ENCODE measurements around the gene HTR2B.

Gene HTR2B

GRCh38 chr2:231133365-231134099 lies 8.7 kb upstream of the HTR2B start:
- Histone ChIP-seq H4K20me1 (ENCODE audit: insufficient read depth, low read length) (peaks cover 4% of the 10 kb centered on the region; the same call in 1 of the 2 replicates), H2AFZ (ENCODE audit: low read depth, low read length) (no peak overlapping the region), H3K4me3 (ENCODE audit: low read depth in 1 of 2, low read length in 2 of 2) (no peak overlapping the region), H3K9me3 (ENCODE audit: insufficient read depth, low read length, severe bottlenecking) (no peaks in the 10 kb centered on the region), H3K79me2 (ENCODE audit: insufficient read depth, low read length) (peaks cover 28% of the 10 kb centered on the region), H3K4me2 (ENCODE audit: insufficient read depth, low read length) (no peak overlapping the region), H3K27ac (ENCODE audit: low read length) (no peak overlapping the region), H3K4me1 (ENCODE audit: insufficient read depth, low read length) (no peaks in the 10 kb centered on the region), H3K9ac (ENCODE audit: low read depth, low read length) (no peak overlapping the region), H3K36me3 (ENCODE audit: insufficient read depth, low read length) (peaks cover 17% of the 10 kb centered on the region), H3K27me3 (ENCODE audit: insufficient read depth, low read length, poor library complexity) (no peaks in the 10 kb centered on the region)
- no peak for DNase-seq
- no peak for ATAC-seq (ENCODE audit: insufficient read depth, low read depth)
- no peak for TF ChIP-seq CTCF (IDR thresholded peaks at IDR 0.05; ENCODE audit: borderline replicate concordance, extremely low read depth, low read length, poor library complexity, severe bottlenecking)
- no peak for TF ChIP-seq EZH2 (IDR thresholded peaks at IDR 0.05; ENCODE audit: borderline replicate concordance, low read depth, low read length, severe bottlenecking)

GRCh38 chr2:231132129-231132528 lies 7.3 kb upstream of the HTR2B start:
- H3K4me3 ChIP-seq (ENCODE audit: low read depth in 1 of 2, low read length in 2 of 2), result no peak overlapping the region
- H3K27me3 ChIP-seq (ENCODE audit: insufficient read depth, low read length, poor library complexity), result no peaks in the 10 kb centered on the region
- H3K79me2 ChIP-seq (ENCODE audit: insufficient read depth, low read length), result peaks cover 30% of the 10 kb centered on the region
- ATAC-seq (ENCODE audit: insufficient read depth, low read depth) (no peak), DNase-seq (no peak)
- H3K27ac ChIP-seq (ENCODE audit: low read length), result no peak overlapping the region
- H3K4me1 ChIP-seq (ENCODE audit: insufficient read depth, low read length), result no peaks in the 10 kb centered on the region
- H3K9me3 ChIP-seq (ENCODE audit: insufficient read depth, low read length, severe bottlenecking), result no peaks in the 10 kb centered on the region
- H3K36me3 ChIP-seq (ENCODE audit: insufficient read depth, low read length), result peaks cover 8% of the 10 kb centered on the region; the same call in 1 of the 2 replicates
- H3K4me2 ChIP-seq (ENCODE audit: insufficient read depth, low read length), result no peak overlapping the region
- TF ChIP-seq CTCF (IDR thresholded peaks at IDR 0.05; ENCODE audit: borderline replicate concordance, extremely low read depth, low read length, poor library complexity, severe bottlenecking) (no peak), EZH2 (IDR thresholded peaks at IDR 0.05; ENCODE audit: borderline replicate concordance, low read depth, low read length, severe bottlenecking) (no peak)
- no peak overlapping the region for H2AFZ ChIP-seq (ENCODE audit: low read depth, low read length)
- H4K20me1 ChIP-seq (ENCODE audit: insufficient read depth, low read length), result peaks cover 4% of the 10 kb centered on the region; the same call in 1 of the 2 replicates
- H3K9ac ChIP-seq (ENCODE audit: low read depth, low read length), result no peak overlapping the region

- DNase-seq, result no peak
- Histone ChIP-seq H3K4me1 (ENCODE audit: insufficient read depth, low read length) (no peaks in the 10 kb centered on the region), H2AFZ (ENCODE audit: low read depth, low read length) (no peak overlapping the region), H3K27me3 (ENCODE audit: insufficient read depth, low read length, poor library complexity) (no peaks in the 10 kb centered on the region), H3K27ac (ENCODE audit: low read length) (no peak overlapping the region), H3K79me2 (ENCODE audit: insufficient read depth, low read length) (peaks cover 31% of the 10 kb centered on the region), H3K36me3 (ENCODE audit: insufficient read depth, low read length) (peaks cover 6% of the 10 kb centered on the region), H3K4me3 (ENCODE audit: low read depth in 1 of 2, low read length in 2 of 2) (no peak overlapping the region), H3K4me2 (ENCODE audit: insufficient read depth, low read length) (no peak overlapping the region), H3K9ac (ENCODE audit: low read depth, low read length) (no peak overlapping the region), H4K20me1 (ENCODE audit: insufficient read depth, low read length) (peaks cover 4% of the 10 kb centered on the region; the same call in 1 of the 2 replicates), H3K9me3 (ENCODE audit: insufficient read depth, low read length, severe bottlenecking) (no peaks in the 10 kb centered on the region)
- no peak for TF ChIP-seq EZH2 (IDR thresholded peaks at IDR 0.05; ENCODE audit: borderline replicate concordance, low read depth, low read length, severe bottlenecking)
- TF ChIP-seq CTCF (IDR thresholded peaks at IDR 0.05; ENCODE audit: borderline replicate concordance, extremely low read depth, low read length, poor library complexity, severe bottlenecking), result no peak
- no peak for ATAC-seq (ENCODE audit: insufficient read depth, low read depth)
Observed at GRCh38 chr2:231130336-231131056, 5.7 kb upstream of the HTR2B start.
